HL-60 (cell line): ENCODE measurements around the gene MBTD1.
A peak's percentile ranks its signal among the peaks of the same experiment; 100 is the strongest.

Experiments
- DNase-seq, 2 experiments: peaks; one replicate each; pipeline ENCODE4 v3.0.0-alpha.2; 2010 to 2020; ENCODE audit warnings: low read depth in 1 of 2, low spot score in 1 of 2
- H3K27ac ChIP-seq: fragments of 250-450 bp; sonication (Bioruptor Pico); replicated peaks from 2 replicates; pipeline ENCODE4 v1.5.1; 2020; ENCODE audit warnings: mild to moderate bottlenecking, moderate library complexity
- H3K27me3 ChIP-seq: fragments of 250-450 bp; sonication (Bioruptor Pico); 2 replicates; pipeline ENCODE4 v1.5.1; 2021; ENCODE audit warnings: mild to moderate bottlenecking, moderate library complexity; ENCODE audit not compliant: insufficient read depth, poor library complexity, severe bottlenecking
- H3K4me3 ChIP-seq: replicated peaks from 2 replicates; pipeline ENCODE4 v1.5.1; 2011; ENCODE audit warnings: mild to moderate bottlenecking, control low read depth, low read length; ENCODE audit not compliant: insufficient read depth
- CTCF ChIP-seq: IDR thresholded peaks from one replicate; pipeline ENCODE4 v1.5.1; 2011; ENCODE audit warnings: low read length, control low read depth, inconsistent platforms; ENCODE audit not compliant: insufficient read depth
- GABPA ChIP-seq: IDR thresholded peaks from 2 replicates; pipeline ENCODE4 v1.6.1; 2012; ENCODE audit warnings: low read depth
- POLR2AphosphoS5 ChIP-seq: IDR thresholded peaks from 2 replicates; pipeline ENCODE4 v1.6.1; 2012; ENCODE audit warnings: low read depth
- REST ChIP-seq: IDR thresholded peaks from 2 replicates; pipeline ENCODE4 v1.6.1; 2012; ENCODE audit warnings: low read depth; ENCODE audit not compliant: insufficient replicate concordance
- SPI1 ChIP-seq: IDR thresholded peaks from 2 replicates; pipeline ENCODE4 v1.6.1; 2012; ENCODE audit warnings: low read depth, mild to moderate bottlenecking, borderline replicate concordance

The MBTD1 gene

DNA sequence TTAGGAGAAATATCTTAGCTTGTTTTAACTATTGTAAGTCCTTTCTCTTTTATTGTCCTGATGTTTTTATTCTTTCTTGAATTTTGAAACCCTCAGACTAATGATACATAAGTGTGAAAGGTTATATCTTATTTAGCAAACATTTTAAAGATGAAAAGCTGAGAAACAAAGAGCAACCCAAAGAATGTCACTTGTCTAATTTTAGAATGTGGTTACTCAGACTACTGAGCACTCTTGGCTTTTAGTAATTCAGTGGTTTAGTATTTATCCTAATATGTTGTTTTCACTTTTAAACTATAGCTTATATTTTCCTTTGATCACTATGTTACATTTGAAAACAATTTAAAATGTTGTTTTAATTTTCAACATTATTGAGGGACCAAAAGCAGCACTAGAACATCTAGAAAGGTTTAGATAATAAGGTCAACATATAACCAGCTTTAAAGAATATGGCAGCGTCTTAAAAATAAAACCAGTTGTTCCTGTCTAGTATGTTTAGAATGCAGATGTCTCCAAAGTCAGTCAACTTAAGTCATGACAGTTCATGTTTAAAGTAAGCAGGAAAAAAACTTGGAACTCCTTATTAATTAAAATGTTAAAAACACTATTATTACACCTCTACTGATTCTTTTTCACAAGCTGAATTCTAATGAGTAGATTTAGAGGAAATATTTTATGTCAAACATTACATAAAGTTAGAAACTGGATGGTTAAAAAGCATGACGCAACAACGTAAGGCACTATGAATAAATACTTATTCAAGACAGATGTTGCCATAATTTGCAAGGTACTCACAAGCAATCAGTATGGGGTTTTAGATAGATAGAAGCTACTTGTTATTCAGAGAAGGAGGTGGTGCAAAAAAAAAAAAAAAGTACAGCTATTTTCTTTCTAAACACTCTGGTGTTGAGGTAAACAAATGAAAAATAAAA, 2.4 kb downstream of the MBTD1 start:
- Histone ChIP-seq H3K27ac (no peak overlapping the region), H3K27me3 (no peaks in the 10 kb centered on the region), H3K4me3 (peak overlapping the region; percentile 93)
- no peak for DNase-seq
- no peak for TF ChIP-seq REST
- no peak for TF ChIP-seq SPI1
- no peak for TF ChIP-seq POLR2AphosphoS5
- TF ChIP-seq GABPA = no peak
- no peak for TF ChIP-seq CTCF

DNA sequence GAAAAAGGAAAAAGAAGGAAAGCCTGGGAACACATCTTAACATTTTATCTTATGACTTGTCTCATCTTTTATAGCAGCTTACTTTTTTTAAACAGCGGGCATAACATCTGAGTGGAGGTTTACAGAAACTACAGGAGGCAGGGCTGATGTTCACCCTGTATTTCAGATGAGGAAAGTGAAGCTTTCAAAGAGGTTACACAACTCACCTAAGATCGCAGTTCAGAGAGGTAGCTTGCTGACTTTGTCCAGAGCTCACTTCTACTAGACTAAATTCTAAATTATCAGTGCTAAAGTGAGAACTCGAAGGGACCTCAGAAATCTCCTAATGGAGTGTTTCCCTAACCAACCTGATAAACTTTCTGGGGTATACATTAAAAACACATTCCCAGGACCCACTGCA, 3.7 kb downstream of the MBTD1 start:
- H3K27ac ChIP-seq = no peak overlapping the region
- DNase-seq = no peak
- H3K4me3 ChIP-seq = no peak overlapping the region
- TF ChIP-seq GABPA (no peak), REST (no peak), CTCF (no peak), SPI1 (no peak), POLR2AphosphoS5 (no peak)
- H3K27me3 ChIP-seq = no peaks in the 10 kb centered on the region

DNA sequence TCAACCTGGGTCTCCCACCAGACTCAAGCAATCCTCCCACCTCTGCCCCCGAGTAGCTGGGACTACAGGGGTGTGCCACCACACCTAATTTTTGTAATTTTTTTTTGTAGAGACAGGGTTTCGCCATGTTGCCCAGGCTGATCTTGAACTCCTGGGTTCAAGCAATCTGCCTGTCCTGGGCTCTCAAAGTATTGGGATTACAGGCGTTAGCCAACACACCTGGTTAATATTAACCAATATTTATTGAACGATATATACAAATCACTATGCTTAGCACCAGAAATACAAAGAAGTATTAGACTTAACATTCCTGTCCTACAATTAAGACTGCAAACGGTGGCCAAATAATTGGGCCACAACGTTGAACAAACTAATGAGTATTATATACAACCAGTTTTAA, 4.2 kb downstream of the MBTD1 start:
- H3K27ac ChIP-seq = no peak overlapping the region
- no peak for DNase-seq
- no peak overlapping the region for H3K4me3 ChIP-seq
- TF ChIP-seq REST (no peak), CTCF (no peak)
- H3K27me3 ChIP-seq = no peaks in the 10 kb centered on the region
